GM23338 (cell line): ENCODE data around the gene SPATS2. TPM values are rescaled to one million over a fixed set of nuclear protein-coding genes. Genes with fewer than 3 reads are reported as not detected.

Source experiments
- ATAC-seq: fragments of 200-7000 bp; cut with Tn5 transposase; 3 replicates; pipeline ENCODE4 v1.9.1; 2020
- DNase-seq: peaks from one replicate; pipeline ENCODE4 v3.0.0-alpha.2; 2015; ENCODE audit warnings: low spot score
- H2AFZ ChIP-seq: fragments of 200-600 bp; sonication (generic); 2 replicates; pipeline ENCODE4 v1.8.0; 2016; ENCODE audit warnings: antibody characterized with exemption, mild to moderate bottlenecking, moderate library complexity
- H3F3A ChIP-seq: fragments of 200-600 bp; sonication (generic); replicated peaks from 2 replicates; pipeline ENCODE4 v1.8.0; 2017; ENCODE audit warnings: antibody characterized with exemption, mixed run types, low read depth
- H3K27ac ChIP-seq: fragments of 200-600 bp; sonication (generic); 2 replicates; pipeline ENCODE4 v1.6.1; 2016; ENCODE audit warnings: low read depth
- H3K27me3 ChIP-seq: fragments of 200-600 bp; sonication (generic); 2 replicates; pipeline ENCODE4 v1.8.0; 2016; ENCODE audit warnings: mild to moderate bottlenecking, mixed run types, moderate library complexity; ENCODE audit not compliant: insufficient read depth
- H3K36me3 ChIP-seq: fragments of 200-600 bp; sonication (generic); 2 replicates; pipeline ENCODE4 v1.8.0; 2016; ENCODE audit warnings: mild to moderate bottlenecking; ENCODE audit not compliant: insufficient read depth
- H3K4me1 ChIP-seq: fragments of 200-600 bp; sonication (generic); 2 replicates; pipeline ENCODE4 v1.8.0; 2016; ENCODE audit warnings: mild to moderate bottlenecking, moderate library complexity; ENCODE audit not compliant: insufficient read depth
- H3K4me2 ChIP-seq: fragments of 200-600 bp; sonication (generic); 2 replicates; pipeline ENCODE4 v1.7.1; 2017; ENCODE audit warnings: mixed run types
- H3K4me3 ChIP-seq: fragments of 200-600 bp; sonication (generic); 2 replicates; pipeline ENCODE4 v1.6.1; 2016; ENCODE audit warnings: mixed run types
- H3K79me2 ChIP-seq: fragments of 200-600 bp; sonication (generic); replicated peaks from 2 replicates; pipeline ENCODE4 v1.8.0; 2017; ENCODE audit warnings: mild to moderate bottlenecking; ENCODE audit not compliant: insufficient read depth
- H3K9me2 ChIP-seq: fragments of 200-600 bp; sonication (generic); 2 replicates; pipeline ENCODE4 v1.8.0; 2017; ENCODE audit not compliant: insufficient read depth
- H4K20me1 ChIP-seq: fragments of 200-600 bp; sonication (generic); replicated peaks from 2 replicates; pipeline ENCODE4 v1.8.0; 2017; ENCODE audit warnings: mild to moderate bottlenecking; ENCODE audit not compliant: insufficient read depth
- H3K27ac Mint-ChIP-seq: 2 replicates; pipeline ENCODE4 v1.8.0; 2020; ENCODE audit warnings: inconsistent platforms, mild to moderate bottlenecking, moderate library complexity, mixed read lengths
- H3K27me3 Mint-ChIP-seq: 3 replicates; pipeline ENCODE4 v1.8.0; 2022; ENCODE audit warnings: low read depth, mild to moderate bottlenecking, moderate library complexity, mixed read lengths, inconsistent platforms; ENCODE audit not compliant: insufficient read depth, poor library complexity
- H3K36me3 Mint-ChIP-seq: 3 replicates; pipeline ENCODE4 v1.8.0; 2021; ENCODE audit warnings: low read depth, mild to moderate bottlenecking, inconsistent platforms, moderate library complexity, mixed read lengths
- H3K4me1 Mint-ChIP-seq: 3 replicates; pipeline ENCODE4 v1.8.0; 2020; ENCODE audit warnings: mild to moderate bottlenecking, inconsistent platforms, mixed read lengths
- H3K4me3 Mint-ChIP-seq: 3 replicates; pipeline ENCODE4 v1.8.0; 2021; ENCODE audit warnings: moderate library complexity, mild to moderate bottlenecking, inconsistent platforms, mixed read lengths
- H3K9me3 Mint-ChIP-seq: 3 replicates; pipeline ENCODE4 v1.8.0; 2020; ENCODE audit warnings: moderate library complexity, mild to moderate bottlenecking, inconsistent platforms, mixed read lengths
- CREB1 ChIP-seq: fragments of 250-450 bp; sonication (Bioruptor Pico); IDR thresholded peaks from 2 replicates; pipeline ENCODE4 v1.5.0; 2020; ENCODE audit warnings: low read depth, mild to moderate bottlenecking, moderate library complexity
- ETS1 ChIP-seq: IDR thresholded peaks from 2 replicates; pipeline ENCODE4 v1.6.1; 2016; ENCODE audit warnings: antibody characterized with exemption
- EZH2 ChIP-seq: fragments of 200-600 bp; sonication (generic); IDR thresholded peaks from one replicate; pipeline ENCODE4 v1.8.0; 2017; ENCODE audit warnings: antibody characterized with exemption, mild to moderate bottlenecking, low read depth; ENCODE audit not compliant: unreplicated experiment
- EZH2phosphoT487 ChIP-seq: fragments of 200-600 bp; sonication (generic); IDR thresholded peaks from one replicate; pipeline ENCODE4 v1.8.1; 2018; ENCODE audit warnings: antibody characterized with exemption; ENCODE audit not compliant: unreplicated experiment
- JUNB ChIP-seq: IDR thresholded peaks from one replicate; pipeline ENCODE4 v1.6.1; 2016; ENCODE audit warnings: antibody characterized with exemption; ENCODE audit not compliant: unreplicated experiment
- NANOG ChIP-seq: IDR thresholded peaks from 2 replicates; pipeline ENCODE4 v1.6.1; 2016; ENCODE audit warnings: antibody characterized with exemption, borderline replicate concordance
- POLR2AphosphoS5 ChIP-seq: IDR thresholded peaks from 2 replicates; pipeline ENCODE4 v1.6.1; 2016; ENCODE audit warnings: antibody characterized with exemption, low read depth
- STAT1 ChIP-seq: IDR thresholded peaks from one replicate; pipeline ENCODE4 v1.6.1; 2016; ENCODE audit warnings: antibody characterized with exemption; ENCODE audit not compliant: unreplicated experiment
- ZNF114 ChIP-seq: fragments of 250-450 bp; sonication (Bioruptor Pico); IDR thresholded peaks from 2 replicates; pipeline ENCODE4 v1.5.0; 2020; ENCODE audit warnings: mild to moderate bottlenecking, moderate library complexity
- ZNF331 ChIP-seq: fragments of 250-450 bp; sonication (Bioruptor Pico); IDR thresholded peaks from 2 replicates; pipeline ENCODE4 v1.5.0; 2020; ENCODE audit warnings: low read depth, mild to moderate bottlenecking, moderate library complexity
- ZNF462 ChIP-seq: fragments of 250-450 bp; sonication (Bioruptor Pico); IDR thresholded peaks from 2 replicates; pipeline ENCODE4 v1.5.0; 2020; ENCODE audit warnings: mild to moderate bottlenecking, moderate library complexity
- polyA plus RNA-seq: library from polyadenylated mRNA; unstranded; fragments of >200 nt; fragmentation: Nextera tagmentation; extraction: Ambion mirVana; gene quantifications from 2 replicates; pipeline ENCODE4 v1.2.1, GENCODE V29; 2016
- total RNA-seq: library from RNA; depleted of rRNA; stranded (reverse); fragments of >200 nt; shearing (Covaris generic); gene quantifications from 2 replicates; pipeline ENCODE4 v1.2.3, GENCODE V29; 2014

Gene SPATS2
- total and polyA plus RNA-seq, 2 experiments from 2014 or later, result 20.6 to 61.0 TPM

DNA sequence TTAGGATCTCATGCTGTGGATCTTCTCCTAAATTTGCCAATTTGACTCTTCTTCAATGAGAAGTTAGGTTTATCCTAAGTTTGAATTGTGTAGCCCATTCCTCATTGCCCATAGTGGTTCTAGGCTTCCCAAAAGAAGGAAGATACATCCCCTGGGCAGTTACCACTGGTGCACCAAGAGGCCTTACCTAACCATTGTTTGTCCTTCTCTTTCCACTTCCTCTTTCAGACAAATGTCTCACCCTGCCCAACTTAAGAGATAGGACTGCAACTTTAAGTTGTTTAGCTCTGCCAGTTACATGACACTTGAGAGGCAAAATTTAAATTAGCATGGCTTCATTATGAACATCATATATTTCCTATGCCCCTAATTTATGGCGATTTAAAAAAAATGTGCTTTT, 162.2 kb downstream of the SPATS2 start:
- Histone ChIP-seq H3K36me3 (no peaks in the 10 kb centered on the region), H3K79me2 (no peaks in the 10 kb centered on the region), H3K27ac (no peak overlapping the region), H3K4me1 (peaks cover 7% of the 10 kb centered on the region), H3F3A (no peaks in the 10 kb centered on the region), H3K4me2 (no peak overlapping the region), H3K4me3 (no peak overlapping the region), H3K27me3 (peaks cover 13% of the 10 kb centered on the region; the same call in 1 of the 2 replicates), H2AFZ (no peak overlapping the region), H3K9me2 (no peaks in the 10 kb centered on the region), H4K20me1 (no peaks in the 10 kb centered on the region)
- Mint-ChIP-seq H3K4me1 (peaks cover 8% of the 10 kb centered on the region; the same call in 2 of the 3 replicates), H3K36me3 (peaks cover 18% of the 10 kb centered on the region), H3K9me3 (no peaks in the 10 kb centered on the region), H3K27ac (no peak overlapping the region), H3K27me3 (no peaks in the 10 kb centered on the region), H3K4me3 (no peak overlapping the region)
- TF ChIP-seq ZNF462, result no peak
- no peak for TF ChIP-seq STAT1
- no peak for TF ChIP-seq CREB1 (CRISPR knock-in tag)
- TF ChIP-seq ZNF331, result no peak
- TF ChIP-seq NANOG, result no peak
- no peak for TF ChIP-seq ZNF114 (CRISPR knock-in tag)
- TF ChIP-seq JUNB, result no peak
- TF ChIP-seq POLR2AphosphoS5, result no peak
- TF ChIP-seq EZH2phosphoT487, result no peak
- no peak for TF ChIP-seq EZH2
- TF ChIP-seq ETS1, result no peak
- DNase-seq (no peak), ATAC-seq (no peak)
